GM18508 (cell line): Measurements from ENCODE around the gene ANXA3.
A peak's percentile ranks its signal among the peaks of the same experiment; 100 is the strongest.

ENCODE experiments used
- ATAC-seq: cut with Tn5 transposase; IDR thresholded peaks from one replicate; pipeline ENCODE4 v1.9.1; 2021; ENCODE audit warnings: moderate number of reproducible peaks; ENCODE audit not compliant: insufficient read depth, unreplicated experiment

ANXA3 gene

DNA sequence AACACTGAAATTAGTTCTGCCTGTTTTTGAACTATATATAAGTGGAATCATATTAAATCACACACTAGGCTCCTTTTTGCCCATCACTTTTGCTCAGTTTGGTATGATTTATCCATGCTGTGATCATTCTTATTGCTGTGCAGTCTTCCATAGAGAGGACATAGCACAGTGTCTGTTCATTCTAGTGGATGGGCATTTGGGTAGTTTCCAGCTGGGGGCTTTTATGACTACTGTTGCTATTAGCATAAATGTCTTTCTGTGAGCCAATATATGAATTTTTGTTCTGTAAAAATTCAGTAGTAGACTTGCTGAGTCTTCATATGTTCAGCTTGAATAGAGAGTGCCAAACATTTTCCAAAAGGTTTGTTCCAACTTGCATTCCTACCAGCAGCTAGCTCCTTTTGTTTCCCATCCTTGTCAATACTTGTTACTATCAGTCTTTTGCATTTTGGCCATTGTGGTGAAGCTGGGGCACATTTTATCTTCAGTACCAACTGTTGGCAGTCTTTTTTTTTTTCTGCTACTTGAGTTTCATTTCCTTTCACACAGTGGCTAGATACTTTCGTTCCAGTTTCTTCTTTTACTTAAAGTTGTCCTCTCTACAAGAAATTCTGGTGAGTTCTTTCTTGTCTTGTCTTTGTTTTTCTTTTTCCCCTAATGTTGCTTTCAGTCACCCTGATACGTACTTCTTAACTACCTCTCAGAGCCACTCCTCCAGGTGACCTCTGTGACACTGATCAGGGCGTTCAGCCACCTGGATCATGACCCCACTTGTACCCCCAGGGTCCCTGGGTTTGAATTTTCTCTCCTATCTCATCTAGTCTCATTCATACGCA lies 87.0 kb downstream of the ANXA3 start:
- ATAC-seq: peak; percentile 68

DNA sequence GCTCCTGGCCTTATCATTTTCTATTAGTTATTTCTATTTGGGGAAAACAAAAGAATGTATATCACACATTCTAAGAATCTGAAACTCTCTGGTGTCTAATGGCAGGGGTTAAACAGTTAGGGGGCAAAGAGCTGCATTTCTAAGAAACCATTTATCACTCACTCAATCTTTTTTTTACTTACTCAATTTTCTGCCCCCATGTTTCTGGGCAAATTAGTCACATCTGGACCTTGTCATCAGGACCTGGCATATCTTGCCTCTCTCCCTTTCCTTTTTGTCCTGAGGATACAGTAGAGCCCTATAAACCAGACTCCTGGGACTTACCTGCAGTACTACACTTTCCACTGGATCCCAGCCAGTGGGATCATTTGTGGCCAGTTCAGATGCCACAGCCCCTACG lies 89.1 kb downstream of the ANXA3 start:
- ATAC-seq: no peak

DNA sequence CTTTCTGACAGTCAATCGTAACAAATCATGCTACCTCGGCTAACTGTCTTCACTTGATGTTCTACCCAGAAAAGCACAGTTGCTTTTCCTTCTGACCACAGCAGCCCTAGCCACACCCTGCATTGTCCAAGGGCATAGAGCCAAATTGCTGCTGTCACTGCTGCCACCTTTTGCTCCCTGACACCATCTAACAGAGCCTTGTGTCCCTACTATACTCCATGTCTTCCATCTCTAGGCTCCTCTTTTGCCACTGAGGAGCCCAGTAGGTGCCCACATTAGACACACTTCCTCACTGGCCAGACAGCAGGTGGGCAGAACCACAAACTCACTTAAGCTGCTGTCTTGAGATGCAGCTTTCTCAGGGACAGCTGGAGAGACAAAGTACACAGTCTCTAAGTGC lies 91.4 kb downstream of the ANXA3 start:
- ATAC-seq: no peak

DNA sequence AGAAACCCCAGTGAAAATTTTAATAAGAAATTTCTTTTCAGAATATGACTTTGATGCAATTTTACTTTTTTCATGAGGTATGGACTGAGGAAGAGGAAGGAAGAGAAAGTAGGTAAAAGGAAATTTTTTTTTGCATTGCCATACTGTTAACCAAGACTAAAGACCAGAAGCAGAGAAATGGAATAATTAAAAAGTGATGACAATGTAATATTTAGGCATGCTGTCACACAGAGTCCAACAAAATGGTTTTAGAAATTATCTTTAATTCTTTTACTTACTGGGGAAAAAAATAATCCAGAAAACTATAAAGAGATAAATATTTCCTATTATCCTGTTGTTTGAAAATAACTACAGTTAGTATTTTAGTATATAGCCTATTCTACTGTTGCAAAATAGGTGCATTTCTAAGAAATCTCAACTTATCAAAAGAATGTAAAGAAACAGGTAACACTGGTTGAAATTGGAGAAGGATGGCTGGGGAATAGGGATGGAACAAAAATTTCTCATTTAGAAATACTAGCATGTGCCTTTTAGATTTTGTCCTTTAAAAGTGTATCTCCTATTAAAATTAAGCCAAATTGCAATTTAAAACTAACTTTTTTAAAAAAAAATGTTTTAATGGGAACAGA lies 92.6 kb downstream of the ANXA3 start:
- ATAC-seq: no peak

DNA sequence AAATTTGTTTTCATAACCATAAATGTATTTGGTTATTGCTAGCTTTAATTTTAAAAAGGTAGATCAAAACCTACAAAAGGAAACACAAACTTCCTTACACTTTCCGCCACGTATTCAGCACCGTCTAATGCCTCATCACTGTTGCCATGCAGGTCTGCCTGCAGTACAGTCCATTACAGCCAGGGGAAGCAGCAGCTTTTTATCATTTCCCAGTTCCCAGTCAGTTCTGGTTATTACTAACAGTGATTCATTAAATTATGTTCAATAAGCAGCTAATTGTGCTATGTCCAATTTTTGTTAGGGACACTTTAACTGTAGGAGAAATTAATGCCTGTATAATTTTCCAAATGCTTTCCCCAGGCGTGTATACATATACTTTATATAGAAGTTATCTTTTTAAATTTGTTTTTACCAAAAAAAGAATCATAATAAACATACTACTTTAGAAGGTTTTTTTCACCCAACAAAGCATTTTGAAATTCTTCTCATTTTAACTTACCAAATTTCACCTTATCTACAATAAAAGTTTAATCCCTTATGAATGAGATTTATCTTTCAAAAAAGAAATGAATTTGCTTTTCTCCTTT lies 93.3 kb downstream of the ANXA3 start:
- peak; percentile 87 for ATAC-seq

DNA sequence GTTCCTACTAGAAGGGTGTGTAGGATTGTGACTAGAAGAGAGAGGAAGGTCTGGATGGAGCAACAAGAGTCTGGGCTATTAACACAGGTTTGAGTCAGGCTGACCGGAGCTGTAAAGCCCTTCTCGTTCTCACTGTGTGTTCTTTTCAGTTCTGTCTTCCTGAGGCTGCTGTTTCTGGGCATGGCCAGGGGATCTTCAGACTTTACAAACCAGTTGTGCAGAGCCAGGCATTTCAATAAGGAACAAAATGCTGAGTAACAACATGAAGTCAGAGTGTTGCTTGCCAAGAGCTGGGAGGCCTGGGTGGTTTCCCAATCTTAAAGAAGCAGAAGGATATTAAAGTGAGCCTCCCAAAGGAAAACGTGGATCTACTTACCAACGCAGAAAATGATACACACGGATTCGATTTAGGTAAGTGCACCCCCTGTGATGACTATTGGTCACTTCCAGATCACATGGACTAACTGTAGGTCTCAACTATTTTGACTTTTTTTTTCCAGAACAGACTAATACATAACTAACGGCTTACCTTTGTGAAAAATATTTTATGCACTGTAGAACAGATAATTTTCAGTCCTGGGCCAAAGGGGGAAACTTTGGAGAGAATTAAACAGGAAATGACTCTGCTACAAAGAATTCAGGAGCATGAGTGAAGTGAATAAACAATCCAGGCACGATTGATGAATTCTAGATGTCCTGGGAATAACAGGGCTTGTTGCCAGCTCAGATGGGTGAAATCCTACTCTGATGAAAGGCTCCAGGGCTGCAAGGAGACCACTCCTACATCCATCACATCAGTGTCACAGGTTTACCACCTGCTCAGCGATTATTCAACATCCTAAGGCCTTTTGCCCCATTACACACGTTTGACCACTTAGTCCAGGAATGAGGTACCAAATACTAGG lies 94.5 kb downstream of the ANXA3 start:
- ATAC-seq: no peak

DNA sequence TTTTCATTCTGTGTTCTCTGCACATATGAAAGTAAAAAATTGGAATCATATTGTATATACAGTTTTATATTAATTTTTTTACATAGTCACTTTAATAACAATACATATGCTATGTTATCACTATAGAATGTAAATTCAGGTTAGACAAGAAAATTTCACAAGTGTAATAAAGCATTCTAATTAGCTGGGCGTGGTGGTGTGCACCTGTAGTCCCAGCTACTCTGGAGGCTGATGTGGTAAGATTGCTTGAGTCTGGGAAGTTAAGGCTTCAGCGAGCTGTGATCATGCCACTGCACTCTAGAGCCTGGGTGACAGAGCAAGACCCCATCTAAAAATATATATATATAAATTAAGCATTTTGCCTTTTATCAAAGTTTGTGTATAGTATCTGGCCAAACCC lies 95.7 kb downstream of the ANXA3 start:
- ATAC-seq: no peak

DNA sequence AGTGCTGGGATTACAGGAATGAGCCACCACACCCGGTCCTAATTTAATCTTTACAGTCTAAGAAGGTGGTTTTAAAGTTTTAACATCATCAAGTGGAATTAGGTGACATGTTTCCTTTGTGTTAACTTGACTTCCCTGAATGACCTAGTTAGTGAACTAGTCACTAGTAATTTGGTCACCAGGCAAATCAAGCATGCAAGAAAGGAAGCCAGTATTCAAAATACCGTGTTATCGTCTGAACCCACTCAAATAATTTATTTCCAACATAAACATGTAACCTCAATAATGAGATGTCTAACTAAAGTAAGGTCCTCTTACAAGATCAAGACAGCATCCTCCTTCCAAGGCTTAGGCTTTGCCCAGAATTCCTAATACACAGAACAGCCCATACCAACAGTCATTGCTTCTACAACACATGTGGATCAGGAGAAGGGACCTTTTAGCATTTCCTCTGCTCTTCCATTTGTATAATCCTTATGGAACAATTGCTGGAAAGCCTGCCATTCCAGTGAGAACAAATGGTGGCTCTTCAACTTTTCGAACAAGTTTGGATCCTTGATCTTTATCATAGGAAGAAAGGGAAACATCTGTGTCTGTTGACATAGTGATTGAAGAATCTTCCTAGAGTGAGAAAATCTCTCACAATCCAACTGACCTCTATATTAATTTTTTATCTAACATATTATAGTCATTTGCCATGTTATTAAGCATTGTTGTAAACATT lies 97.2 kb downstream of the ANXA3 start:
- no peak for ATAC-seq

DNA sequence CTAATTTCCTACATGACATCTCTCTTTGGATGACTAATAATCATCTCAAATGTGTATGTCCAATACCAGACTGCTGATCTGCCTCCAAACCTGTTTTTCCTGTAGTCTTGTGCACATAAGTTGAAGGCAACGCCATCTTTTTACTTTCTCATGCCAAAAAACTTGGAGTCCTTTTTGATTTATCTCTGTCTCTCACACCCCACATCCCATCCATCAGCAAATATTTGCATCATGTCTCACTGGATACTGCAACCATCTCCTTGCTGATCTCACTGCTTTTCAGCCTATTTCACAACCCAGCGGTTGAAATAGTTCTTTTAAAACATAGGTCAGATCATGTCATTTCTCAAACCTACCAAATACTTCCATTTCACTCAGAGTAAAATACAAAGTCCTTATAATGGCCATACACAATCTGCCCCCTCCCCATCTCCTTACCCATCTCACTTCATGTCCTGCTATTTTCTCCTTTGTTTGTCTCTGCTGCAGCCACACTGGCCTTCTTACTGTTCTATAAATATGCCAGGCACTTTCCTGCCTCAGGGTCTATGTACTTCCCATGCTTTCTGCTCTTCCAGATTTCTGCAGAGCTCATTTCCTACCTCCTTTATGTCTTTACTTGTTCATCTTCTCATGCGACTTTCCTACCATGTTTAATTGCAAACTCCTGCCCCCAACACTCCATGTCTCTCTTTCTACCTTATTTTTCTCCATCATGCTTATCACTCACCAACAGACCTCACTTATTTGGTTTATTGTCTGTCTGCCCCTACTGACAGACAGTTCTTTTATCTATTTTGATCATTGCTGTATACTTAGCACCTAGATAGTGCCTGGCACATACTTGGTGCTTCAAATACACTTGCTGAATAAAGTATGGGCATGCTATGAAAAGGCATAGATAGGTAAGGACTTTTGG lies 98.8 kb downstream of the ANXA3 start:
- no peak for ATAC-seq

DNA sequence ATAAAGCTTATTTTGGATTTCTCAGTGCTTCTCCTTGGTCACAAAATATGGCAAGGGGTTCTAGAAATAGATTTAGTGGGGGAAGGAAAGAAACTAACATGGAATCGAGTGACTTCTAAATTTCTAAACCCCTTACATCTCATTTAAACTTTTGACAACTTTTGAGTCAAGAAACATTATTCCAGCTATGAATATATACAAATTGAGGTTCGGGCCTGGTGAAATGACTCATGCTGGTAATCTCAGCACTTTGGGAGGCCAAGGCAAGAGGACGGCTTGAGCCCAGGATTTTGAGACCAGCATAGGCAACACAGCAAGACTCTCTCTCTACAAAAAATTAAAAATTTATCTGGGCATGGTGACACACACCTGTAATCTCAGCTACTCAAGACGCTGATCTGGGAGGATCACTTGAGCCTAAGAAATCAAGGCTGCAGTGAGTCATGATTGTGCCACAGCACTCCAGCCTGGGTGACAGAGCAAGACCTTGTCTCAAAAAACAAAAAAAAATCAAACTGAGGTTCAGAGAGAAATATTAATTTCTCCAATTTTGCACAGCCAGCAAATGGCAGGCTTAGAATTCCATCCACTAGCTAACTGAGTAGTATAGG lies 99.8 kb downstream of the ANXA3 start:
- no peak for ATAC-seq

DNA sequence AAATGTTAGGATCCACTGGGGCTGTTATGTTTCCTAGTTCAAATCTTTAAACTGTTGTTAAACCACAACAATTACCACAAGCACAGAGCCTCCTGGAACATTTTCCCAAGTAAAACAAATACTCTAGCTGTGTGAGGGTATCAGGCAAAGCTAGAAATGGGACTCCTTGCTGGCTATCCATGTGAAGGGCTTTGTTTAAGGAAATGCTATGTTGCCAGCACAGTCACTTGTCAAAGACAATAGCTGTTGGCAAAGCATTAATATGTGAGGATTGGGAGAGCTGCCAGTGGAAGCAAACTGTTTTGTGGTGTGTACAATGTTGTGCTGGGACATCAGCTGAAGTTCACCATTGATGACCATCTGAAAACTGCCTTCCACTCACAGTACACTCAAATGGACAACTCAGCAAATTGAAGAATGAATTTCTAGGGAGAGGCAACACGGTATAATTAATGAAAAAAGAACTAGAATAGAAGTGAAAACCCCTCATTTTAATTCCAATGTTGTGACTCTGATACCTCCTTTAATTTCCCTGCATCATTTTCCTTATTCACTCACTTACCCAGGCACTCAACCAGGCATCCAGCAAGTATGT lies 100.8 kb downstream of the ANXA3 start:
- ATAC-seq: no peak

DNA sequence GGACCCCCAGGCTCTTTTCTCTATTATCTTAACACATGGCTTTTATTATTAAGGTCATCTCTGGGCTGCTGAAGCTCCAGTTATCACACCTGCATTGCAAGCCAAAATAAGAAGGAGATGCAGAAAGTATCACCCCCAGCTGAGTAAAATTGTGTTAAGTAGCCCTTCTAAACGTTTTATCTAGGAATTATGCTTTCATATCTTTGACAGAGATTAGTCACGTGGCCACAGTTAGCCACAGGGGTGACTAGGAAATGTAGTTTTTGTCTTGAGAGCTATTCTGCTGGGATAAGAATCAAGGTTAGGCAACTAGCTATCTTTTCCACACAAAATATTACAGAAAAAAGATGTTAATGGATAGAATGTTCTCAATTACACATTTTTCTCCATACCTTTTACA lies 102.1 kb downstream of the ANXA3 start:
- no peak for ATAC-seq

DNA sequence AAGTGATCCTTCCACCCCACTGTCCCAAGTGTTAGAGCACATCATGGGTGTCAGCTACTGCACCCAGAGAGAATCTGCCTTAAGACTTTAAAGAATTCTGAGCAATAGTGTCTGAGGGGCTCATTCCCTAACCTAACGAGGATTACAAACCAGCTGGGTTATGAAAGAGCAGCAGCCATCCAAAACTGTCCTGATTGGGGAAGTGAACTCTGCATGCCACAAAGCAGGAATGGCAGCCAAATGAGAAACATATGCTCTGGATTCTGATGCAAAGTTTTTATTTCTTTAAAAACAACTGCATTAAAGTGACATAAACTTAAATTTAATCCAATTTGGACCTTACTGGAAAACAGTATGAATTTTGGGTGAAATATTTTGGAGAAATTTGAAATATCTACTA lies 103.2 kb downstream of the ANXA3 start:
- no peak for ATAC-seq

DNA sequence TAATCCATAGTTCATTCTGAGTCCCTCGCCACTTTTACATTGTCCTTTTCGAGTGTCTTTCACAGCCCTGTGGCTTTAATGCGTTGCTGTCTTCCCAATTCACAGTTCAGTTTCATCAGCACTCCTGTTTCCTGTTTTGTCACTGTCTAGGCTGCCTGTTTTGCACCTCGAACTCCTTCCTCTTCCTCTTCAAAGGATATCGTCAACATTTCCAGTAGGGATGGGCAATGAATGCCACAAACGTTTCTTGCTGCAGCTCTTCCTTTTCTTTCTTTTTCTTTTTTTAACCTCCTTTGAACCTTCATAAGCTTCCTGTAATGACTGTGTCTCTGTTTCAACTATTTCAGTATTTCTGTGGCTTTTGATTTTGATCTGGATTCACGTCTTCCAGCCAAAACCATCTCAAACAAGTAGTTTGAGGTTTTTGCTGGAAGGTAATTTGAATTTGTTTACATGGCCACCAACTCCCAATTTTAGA lies 105.4 kb downstream of the ANXA3 start:
- no peak for ATAC-seq

DNA sequence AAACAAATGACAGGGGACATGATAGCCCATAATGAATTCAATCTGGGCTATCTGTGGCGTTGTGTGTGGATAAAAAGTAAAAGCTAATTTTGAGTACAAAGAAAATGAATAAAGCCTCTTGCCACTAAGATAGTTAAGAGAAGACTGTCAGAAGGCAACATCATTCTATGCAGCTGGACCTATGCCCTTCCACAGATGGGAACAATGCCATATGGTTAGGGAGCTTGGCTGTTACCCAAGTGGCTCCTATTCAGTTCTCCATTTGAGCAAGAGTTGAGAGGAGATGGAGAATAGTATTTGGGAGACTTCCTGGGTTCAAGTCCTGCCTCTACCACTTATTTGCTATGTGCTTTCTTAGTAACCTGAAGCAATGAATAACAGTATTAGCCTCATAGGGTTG lies 107.7 kb downstream of the ANXA3 start:
- no peak for ATAC-seq

DNA sequence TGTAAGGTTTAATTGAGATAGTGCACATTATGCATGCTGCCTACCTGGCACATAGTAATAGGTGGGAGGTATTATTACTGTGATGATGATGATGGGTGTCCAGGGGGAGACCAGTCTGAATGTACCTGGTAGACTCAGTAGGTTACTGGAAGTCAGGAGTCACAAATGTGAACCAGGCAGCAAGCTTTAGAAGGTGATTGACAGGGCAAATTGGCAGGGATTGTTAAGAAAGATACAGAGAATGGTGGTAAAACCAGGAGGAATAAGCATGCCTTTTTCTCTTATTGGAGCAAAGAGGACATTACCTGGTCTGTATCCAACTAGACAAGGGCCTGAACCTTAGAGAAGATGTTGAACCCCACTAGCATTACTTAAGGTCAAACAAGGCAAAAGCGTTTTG lies 108.1 kb downstream of the ANXA3 start:
- ATAC-seq: no peak
